ENCODE measurements around the gene LRP8. TPM values are rescaled to one million over a fixed set of nuclear protein-coding genes. Genes with fewer than 3 reads are reported as not detected.

LRP8 gene
- total and polyA plus RNA-seq, 2 of the 13 experiments (the other 11 are each of a cell fraction or from before 2014, with no cell fraction given), result 17.3 to 17.4 TPM

DNA sequence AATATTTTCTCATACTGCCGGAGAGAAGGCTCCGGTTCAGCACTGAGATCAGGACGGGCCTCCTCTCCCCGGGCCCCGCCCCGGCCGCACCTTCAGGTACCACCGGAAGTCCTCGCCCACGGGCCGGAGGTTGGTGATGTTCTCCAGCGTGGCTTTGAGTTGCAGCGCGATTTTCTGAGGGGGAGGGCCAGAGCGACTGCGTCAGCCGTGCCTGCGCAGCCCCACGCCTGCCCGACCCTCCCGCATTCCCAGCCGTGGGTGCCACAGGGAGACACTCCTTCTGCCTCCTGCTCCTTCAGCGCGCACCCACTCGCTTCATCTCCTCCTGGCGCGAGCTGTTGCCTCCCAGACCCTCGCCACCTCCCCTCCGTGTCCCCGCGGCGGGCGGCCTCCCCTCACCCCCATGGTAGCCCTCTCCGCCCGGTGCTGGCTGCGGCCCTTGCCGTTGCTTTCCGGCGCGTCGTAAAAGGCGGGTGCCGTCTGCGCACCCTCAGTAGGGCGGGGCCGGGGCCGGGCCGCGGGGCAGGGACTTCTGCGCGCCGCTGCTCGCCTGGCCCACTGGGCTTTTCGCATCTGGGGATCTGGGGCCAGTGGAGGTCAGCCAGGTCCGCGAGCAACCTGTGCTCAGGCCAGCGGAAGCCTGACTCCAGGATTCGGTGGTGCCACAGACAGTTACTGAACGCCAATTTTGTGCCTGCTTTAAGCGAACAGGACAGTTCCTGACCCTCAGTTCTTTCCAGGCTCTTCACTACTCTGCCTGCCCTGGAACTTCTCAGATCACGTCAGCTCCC, 107.5 kb downstream of the LRP8 start, which contains the start of gene CZIB (continued):
- peak; percentile 95; the same call in 1 of the 2 replicates for TF ChIP-seq ZNF614 (CRISPR knock-in tag; IDR thresholded peaks at IDR 0.05; ENCODE audit: borderline replicate concordance)
- no peak for TF ChIP-seq HNF4G (IDR thresholded peaks at IDR 0.05; ENCODE audit: borderline replicate concordance, low read depth, low read length)
- TF ChIP-seq HNF4G (CRISPR knock-in tag; IDR thresholded peaks at IDR 0.05; ENCODE audit: borderline replicate concordance, low read depth), result no peak
- no peak for TF ChIP-seq KLF15 (CRISPR knock-in tag; IDR thresholded peaks at IDR 0.05; ENCODE audit: borderline replicate concordance)
- no peak for TF ChIP-seq NFRKB (IDR thresholded peaks at IDR 0.05)
- TF ChIP-seq ZNF329 (CRISPR knock-in tag; IDR thresholded peaks at IDR 0.05; ENCODE audit: low read depth), result no peak
- TF ChIP-seq MAF1 (CRISPR knock-in tag; IDR thresholded peaks at IDR 0.05; ENCODE audit: borderline replicate concordance), result peak; percentile 61; the same call in 1 of the 2 replicates
- peak; percentile 27 for TF ChIP-seq CEBPG (CRISPR knock-in tag; IDR thresholded peaks at IDR 0.05)
- TF ChIP-seq ZFY (CRISPR knock-in tag; IDR thresholded peaks at IDR 0.05), result peak; percentile 99
- no peak for TF ChIP-seq RORA (CRISPR knock-in tag; IDR thresholded peaks at IDR 0.05)
- TF ChIP-seq HDAC1 (CRISPR knock-in tag; IDR thresholded peaks at IDR 0.05), result peak; percentile 96
- TF ChIP-seq ZNF747 (CRISPR knock-in tag; IDR thresholded peaks at IDR 0.05; ENCODE audit: borderline replicate concordance), result peak; percentile 42; the same call in 1 of the 2 replicates
- TF ChIP-seq DMAP1 (CRISPR knock-in tag; IDR thresholded peaks at IDR 0.05), result peak; percentile 99
- peak; percentile 86 for TF ChIP-seq NAIF1 (CRISPR knock-in tag; IDR thresholded peaks at IDR 0.05; ENCODE audit: borderline replicate concordance)
- TF ChIP-seq ZNF468 (CRISPR knock-in tag; IDR thresholded peaks at IDR 0.05), result 0 out of 2 replicates have a peak, but pooled peaks have one; percentile 72
- TF ChIP-seq, protein P1, sequence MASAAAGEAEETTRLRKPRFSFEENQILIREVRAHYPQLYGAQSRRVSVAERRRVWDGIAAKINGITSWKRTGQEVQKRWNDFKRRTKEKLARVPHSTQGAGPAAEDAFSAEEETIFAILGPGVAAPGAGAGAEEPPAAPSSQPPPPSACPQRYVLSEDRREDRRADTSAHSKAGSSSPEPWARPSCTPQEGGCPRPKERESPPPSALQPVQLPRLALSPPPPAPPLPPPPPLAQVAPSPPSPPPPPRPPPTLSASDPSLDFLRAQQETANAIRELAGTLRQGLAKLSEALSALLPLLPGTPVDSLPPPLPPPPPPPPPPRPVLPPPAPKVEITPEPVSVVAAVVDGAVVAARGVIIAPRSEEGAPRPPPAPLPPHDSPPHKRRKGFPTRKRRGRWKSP (CRISPR knock-in tag; IDR thresholded peaks at IDR 0.05), result peak; percentile 97
- TF ChIP-seq ZKSCAN1 (IDR thresholded peaks at IDR 0.05; ENCODE audit: low read length), result no peak
- no peak for TF ChIP-seq ZNF780A (CRISPR knock-in tag; IDR thresholded peaks at IDR 0.05)
- TF ChIP-seq, protein P2, sequence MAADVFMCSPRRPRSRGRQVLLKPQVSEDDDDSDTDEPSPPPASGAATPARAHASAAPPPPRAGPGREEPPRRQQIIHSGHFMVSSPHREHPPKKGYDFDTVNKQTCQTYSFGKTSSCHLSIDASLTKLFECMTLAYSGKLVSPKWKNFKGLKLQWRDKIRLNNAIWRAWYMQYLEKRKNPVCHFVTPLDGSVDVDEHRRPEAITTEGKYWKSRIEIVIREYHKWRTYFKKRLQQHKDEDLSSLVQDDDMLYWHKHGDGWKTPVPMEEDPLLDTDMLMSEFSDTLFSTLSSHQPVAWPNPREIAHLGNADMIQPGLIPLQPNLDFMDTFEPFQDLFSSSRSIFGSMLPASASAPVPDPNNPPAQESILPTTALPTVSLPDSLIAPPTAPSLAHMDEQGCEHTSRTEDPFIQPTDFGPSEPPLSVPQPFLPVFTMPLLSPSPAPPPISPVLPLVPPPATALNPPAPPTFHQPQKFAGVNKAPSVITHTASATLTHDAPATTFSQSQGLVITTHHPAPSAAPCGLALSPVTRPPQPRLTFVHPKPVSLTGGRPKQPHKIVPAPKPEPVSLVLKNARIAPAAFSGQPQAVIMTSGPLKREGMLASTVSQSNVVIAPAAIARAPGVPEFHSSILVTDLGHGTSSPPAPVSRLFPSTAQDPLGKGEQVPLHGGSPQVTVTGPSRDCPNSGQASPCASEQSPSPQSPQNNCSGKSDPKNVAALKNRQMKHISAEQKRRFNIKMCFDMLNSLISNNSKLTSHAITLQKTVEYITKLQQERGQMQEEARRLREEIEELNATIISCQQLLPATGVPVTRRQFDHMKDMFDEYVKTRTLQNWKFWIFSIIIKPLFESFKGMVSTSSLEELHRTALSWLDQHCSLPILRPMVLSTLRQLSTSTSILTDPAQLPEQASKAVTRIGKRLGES (CRISPR knock-in tag; IDR thresholded peaks at IDR 0.05; ENCODE audit: borderline replicate concordance), result peak; percentile 60; the same call in 1 of the 2 replicates
- TF ChIP-seq NCOA2 (CRISPR knock-in tag; IDR thresholded peaks at IDR 0.05), result peak; percentile 52
- TF ChIP-seq, protein P3, sequence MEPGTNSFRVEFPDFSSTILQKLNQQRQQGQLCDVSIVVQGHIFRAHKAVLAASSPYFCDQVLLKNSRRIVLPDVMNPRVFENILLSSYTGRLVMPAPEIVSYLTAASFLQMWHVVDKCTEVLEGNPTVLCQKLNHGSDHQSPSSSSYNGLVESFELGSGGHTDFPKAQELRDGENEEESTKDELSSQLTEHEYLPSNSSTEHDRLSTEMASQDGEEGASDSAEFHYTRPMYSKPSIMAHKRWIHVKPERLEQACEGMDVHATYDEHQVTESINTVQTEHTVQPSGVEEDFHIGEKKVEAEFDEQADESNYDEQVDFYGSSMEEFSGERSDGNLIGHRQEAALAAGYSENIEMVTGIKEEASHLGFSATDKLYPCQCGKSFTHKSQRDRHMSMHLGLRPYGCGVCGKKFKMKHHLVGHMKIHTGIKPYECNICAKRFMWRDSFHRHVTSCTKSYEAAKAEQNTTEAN (CRISPR knock-in tag; conservative IDR thresholded peaks at IDR 0.05), result no peak; the same call in 1 of the 2 replicates
- TF ChIP-seq SNRNP70 (IDR thresholded peaks at IDR 0.05; ENCODE audit: low read depth, low read length), result no peak
- TF ChIP-seq SMYD3 (CRISPR knock-in tag; IDR thresholded peaks at IDR 0.05), result no peak
- no peak for TF ChIP-seq ARID2 (CRISPR knock-in tag; IDR thresholded peaks at IDR 0.05; ENCODE audit: borderline replicate concordance)
- peak; percentile 94 for TF ChIP-seq SRSF1 (optimal IDR thresholded peaks at IDR 0.05; ENCODE audit: low read depth, low read length)
- TF ChIP-seq, protein P4, sequence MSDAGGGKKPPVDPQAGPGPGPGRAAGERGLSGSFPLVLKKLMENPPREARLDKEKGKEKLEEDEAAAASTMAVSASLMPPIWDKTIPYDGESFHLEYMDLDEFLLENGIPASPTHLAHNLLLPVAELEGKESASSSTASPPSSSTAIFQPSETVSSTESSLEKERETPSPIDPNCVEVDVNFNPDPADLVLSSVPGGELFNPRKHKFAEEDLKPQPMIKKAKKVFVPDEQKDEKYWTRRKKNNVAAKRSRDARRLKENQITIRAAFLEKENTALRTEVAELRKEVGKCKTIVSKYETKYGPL (CRISPR knock-in tag; IDR thresholded peaks at IDR 0.05), result no peak
